Memory B cell (primary cell): Measurements from ENCODE around the gene CFAP74.

Experiments
- ATAC-seq: fragments of 150-1000 bp; cut with Tn5 transposase; 2 replicates; pipeline ENCODE4 v1.10.0; 2021; ENCODE audit warnings: low read depth, mild to moderate bottlenecking, moderate library complexity
- DNase-seq, 2 donors: peaks; one replicate each; pipeline ENCODE4 v3.0.0; 2022; ENCODE audit warnings: low spot score in 2 of 2
- H3K27ac Mint-ChIP-seq: one replicate; pipeline ENCODE4 v1.8.0; 2022; ENCODE audit warnings: mild to moderate bottlenecking, moderate library complexity, mixed read lengths
- H3K27me3 Mint-ChIP-seq: one replicate; pipeline ENCODE4 v1.8.0; 2022; ENCODE audit warnings: mixed read lengths
- H3K36me3 Mint-ChIP-seq: one replicate; pipeline ENCODE4 v1.8.0; 2022; ENCODE audit warnings: mild to moderate bottlenecking, mixed read lengths
- H3K4me1 Mint-ChIP-seq: one replicate; pipeline ENCODE4 v1.8.0; 2022; ENCODE audit warnings: mixed read lengths
- H3K4me3 Mint-ChIP-seq: one replicate; pipeline ENCODE4 v1.8.0; 2022; ENCODE audit warnings: mild to moderate bottlenecking, moderate library complexity, mixed read lengths
- H3K9me3 Mint-ChIP-seq: one replicate; pipeline ENCODE4 v1.8.0; 2022; ENCODE audit warnings: mixed read lengths

CFAP74 gene

DNA sequence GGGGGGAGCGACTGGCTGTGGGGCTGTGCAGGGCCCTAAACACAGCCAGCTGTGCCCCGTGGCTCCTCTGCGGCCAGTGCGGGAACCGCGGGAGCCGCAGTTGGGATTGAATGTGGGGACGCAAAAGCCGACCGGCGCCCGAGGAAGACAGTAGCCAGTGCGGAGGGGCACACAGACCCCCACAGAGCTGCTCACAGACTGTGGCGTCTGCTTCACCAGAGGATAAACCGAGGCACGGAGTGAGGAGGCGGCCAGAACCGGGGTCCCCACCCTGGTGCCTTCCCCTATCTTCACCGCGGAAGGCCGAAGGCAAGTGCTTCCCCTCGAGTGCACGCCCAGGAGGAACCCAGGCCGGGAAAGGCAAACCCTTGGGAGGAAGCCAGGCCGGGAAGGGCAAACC, 75.8 kb downstream of the CFAP74 start:
- no peak for DNase-seq
- Mint-ChIP-seq H3K4me3 (no peak overlapping the region), H3K9me3 (no peaks in the 10 kb centered on the region), H3K4me1 (peaks cover 6% of the 10 kb centered on the region), H3K27ac (no peak overlapping the region), H3K27me3 (peaks cover 7% of the 10 kb centered on the region), H3K36me3 (no peaks in the 10 kb centered on the region)
- ATAC-seq = no peak

DNA sequence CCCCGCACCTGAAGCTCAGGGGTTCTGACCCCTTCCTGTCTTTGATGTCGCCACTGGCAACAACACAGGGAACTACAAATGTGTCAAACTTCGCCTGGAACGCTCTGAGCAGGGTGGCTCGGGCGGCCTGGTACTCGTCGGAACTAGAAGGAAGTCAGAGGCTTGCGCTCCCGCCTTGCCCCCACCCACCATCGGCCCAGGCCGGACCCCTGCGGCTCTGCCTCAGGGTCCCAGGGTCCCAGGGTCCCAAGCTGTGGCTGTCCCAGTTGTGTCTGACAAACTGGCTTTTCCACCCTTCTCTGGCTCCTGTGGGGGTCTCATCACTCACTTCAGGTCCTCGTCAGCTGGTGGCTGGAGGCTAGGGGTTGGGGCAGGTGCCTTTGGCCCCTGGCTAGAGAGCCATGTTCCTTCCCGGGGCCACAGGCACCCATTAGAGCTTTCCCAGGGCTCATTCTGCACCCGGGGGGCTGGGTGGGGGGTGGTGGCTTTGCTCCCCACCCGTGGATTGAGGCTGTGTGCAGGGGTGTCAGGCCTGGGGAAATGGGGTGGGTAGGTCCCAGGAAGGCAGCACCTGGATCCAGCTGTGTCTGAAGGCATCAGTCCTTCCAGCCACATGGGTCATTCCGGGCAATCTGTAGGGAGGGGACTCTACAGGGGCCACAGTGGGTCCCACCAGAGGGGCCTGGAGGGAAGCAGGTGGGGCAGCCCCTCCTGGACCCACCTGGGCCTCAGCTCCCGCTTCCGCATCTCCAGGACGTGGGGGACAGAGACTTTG, 76.5 kb downstream of the CFAP74 start:
- ATAC-seq (no peak), DNase-seq (no peak)
- H3K9me3 Mint-ChIP-seq = no peaks in the 10 kb centered on the region
- H3K4me3 Mint-ChIP-seq = no peak overlapping the region
- peaks cover 7% of the 10 kb centered on the region for H3K27me3 Mint-ChIP-seq
- H3K4me1 Mint-ChIP-seq = peaks cover 6% of the 10 kb centered on the region
- H3K27ac Mint-ChIP-seq = no peak overlapping the region
- no peaks in the 10 kb centered on the region for H3K36me3 Mint-ChIP-seq

DNA sequence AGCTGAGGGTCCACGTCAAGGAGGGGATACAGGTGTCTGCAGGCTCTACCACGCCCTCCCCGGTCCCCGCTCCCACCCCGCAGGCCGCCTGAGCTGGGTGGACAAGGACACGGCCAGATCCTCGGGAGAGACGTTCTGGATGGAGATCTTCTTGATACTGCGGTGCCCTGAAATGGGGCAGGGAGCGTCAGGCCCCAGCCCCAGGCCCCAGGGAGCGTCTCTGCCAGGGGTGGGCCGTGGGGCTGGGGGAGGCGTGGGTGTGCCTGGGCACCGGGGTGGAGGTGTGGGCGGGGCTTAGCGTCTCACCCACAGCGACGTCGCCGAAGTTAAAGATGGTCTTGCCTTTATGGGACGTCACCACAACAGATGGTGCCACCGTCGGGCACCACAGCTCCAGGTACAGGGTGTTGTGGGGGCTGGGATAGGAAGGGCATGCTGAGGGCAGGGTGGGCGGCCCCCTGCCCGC, 77.2 kb downstream of the CFAP74 start:
- Mint-ChIP-seq H3K27ac (no peak overlapping the region), H3K4me1 (peaks cover 6% of the 10 kb centered on the region), H3K27me3 (peaks cover 7% of the 10 kb centered on the region), H3K4me3 (no peak overlapping the region), H3K9me3 (no peaks in the 10 kb centered on the region), H3K36me3 (no peaks in the 10 kb centered on the region)
- no peak for DNase-seq
- ATAC-seq = peak; percentile 17

DNA sequence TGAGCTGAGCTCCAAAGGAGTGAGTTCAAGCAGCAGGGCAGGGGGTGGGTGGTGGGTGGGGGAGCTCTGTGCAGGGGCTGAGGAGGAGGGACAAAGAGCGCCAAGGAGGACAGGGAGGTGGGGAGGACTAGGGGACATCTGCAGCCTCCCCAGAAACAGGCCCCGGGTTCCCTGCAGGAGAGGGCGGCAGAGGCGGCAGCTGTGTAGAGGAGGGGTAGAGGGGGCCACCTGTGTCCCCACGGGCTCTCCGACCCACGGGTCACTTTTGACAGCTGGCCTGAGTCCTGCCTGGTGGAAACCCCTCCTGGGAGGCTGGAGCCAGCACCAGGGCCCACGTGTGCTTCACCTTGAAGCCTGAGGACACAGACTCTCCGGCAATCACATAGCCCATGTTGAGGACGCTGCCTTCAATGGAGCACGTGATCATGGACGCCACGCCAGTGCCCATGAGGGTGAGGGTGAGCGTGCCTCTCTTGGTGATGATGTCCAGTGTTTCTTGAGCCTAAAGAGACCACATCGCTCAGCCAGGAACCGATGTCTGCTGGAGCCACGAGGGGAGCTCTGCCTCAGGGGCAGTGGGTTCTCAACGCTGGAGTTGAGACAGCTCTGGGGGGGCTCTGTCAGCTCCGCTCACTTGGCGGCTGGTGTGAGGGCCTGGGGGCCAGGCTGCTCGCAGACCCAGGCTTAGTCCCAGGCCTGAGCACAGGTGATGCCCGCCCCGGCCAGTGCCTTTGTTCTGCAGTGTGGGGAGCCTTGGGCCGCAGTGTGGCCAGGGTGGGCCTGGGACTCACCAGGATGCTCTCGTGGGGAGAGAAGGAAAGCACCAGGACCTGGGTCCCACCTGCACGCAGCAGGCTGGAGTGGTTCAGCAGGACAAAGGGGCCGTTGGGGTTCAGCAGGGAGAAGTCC, 77.9 kb downstream of the CFAP74 start:
- H3K4me3 Mint-ChIP-seq = no peak overlapping the region
- no peak overlapping the region for H3K27ac Mint-ChIP-seq
- H3K9me3 Mint-ChIP-seq = no peaks in the 10 kb centered on the region

DNA sequence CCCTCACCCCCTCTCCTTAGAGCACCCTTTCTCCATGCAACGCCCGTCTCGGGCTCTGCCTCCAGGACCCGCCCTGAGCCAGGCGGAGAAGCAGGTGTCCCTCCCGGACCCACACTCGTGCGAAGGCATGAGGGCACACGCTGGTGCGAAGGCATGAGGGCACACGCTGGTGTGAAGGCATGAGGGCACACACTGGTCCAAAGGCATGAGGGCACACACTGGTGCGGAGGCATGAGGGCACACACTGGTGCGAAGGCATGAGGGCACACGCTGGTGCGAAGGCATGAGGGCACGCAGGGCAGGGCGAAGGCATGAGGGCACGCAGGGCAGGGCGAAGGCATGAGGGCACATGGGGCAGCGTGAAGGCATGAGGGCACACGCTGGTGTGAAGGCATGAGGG, 78.7 kb downstream of the CFAP74 start:
- ATAC-seq (no peak), DNase-seq (no peak)
- no peaks in the 10 kb centered on the region for H3K36me3 Mint-ChIP-seq
- H3K9me3 Mint-ChIP-seq = no peaks in the 10 kb centered on the region
- no peak overlapping the region for H3K27ac Mint-ChIP-seq
- no peak overlapping the region for H3K4me3 Mint-ChIP-seq
- peaks cover 7% of the 10 kb centered on the region for H3K27me3 Mint-ChIP-seq
- H3K4me1 Mint-ChIP-seq = peaks cover 6% of the 10 kb centered on the region

More for the DNA sequence above, 77.9 kb downstream of the CFAP74 start:
- Mint-ChIP-seq H3K36me3 (no peaks in the 10 kb centered on the region), H3K4me1 (peaks cover 6% of the 10 kb centered on the region), H3K27me3 (peaks cover 7% of the 10 kb centered on the region)
- ATAC-seq (no peak), DNase-seq (no peak)

DNA sequence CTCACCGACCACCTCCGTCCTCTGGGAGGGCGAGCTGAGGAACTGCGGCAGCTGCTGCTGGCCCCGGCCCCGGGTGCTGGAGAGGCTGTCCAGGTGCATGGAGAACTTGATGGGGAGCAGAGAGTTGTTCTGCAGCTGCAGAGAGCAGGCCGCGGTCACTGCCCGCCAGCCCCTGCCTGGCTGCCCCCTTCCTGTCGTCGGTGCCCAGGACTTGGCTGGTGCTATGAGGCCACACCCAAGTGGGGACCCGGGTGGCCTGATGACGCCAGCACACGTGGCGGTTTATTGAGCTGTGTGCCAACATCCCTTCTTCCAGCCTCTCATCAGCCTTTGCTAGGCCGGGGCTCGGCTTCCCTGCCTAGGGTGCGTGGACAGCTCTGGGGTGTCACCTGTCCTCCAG, 79.2 kb downstream of the CFAP74 start:
- Mint-ChIP-seq H3K9me3 (no peaks in the 10 kb centered on the region), H3K27ac (no peak overlapping the region), H3K27me3 (peaks cover 7% of the 10 kb centered on the region), H3K4me1 (peaks cover 9% of the 10 kb centered on the region), H3K4me3 (no peak overlapping the region), H3K36me3 (no peaks in the 10 kb centered on the region)
- DNase-seq = no peak
- ATAC-seq = no peak

DNA sequence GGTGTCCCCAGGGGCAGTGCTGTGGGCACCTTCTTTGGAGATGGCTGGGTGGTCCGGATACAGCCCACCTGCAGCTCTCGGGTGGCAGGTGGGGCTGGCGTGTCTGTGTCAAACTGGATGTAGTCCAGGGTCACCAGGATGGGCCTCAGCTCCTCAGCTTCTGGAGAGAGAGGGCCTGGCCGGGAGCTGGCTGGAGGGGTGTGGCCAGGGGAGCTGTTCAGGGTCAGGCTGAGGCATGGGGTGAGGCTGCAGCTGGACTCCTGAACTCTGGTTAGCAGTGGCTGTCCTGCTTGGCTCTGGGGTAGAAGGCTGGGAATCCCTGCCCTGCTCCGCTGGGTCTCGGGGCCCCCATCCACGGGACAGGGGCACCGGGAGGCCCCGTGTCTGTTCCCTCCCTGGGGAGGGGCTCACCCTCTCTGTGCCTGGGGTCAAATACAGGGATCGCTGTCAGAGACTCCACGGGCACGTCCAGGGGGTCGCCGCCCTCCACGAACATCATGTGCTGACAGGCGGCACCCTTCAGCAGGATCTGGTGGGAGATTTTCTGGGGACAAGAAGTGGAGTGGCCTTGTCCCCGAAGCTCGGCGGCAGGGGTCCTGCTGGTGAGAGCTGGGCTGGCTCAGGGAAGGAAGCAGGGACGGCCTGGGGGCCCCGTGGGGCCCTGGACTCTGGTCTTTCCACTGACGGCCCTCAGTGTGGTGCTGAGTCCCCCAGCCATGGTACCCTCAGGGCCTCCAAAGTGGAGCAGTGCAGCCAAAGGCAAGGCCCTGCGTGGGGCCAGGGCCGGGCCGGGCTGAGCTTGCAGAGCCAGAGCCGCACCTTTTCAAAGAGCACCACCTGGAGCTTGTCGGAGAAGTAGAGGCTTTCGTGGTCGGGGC, 80.4 kb downstream of the CFAP74 start:
- Mint-ChIP-seq H3K4me1 (peaks cover 9% of the 10 kb centered on the region), H3K9me3 (no peaks in the 10 kb centered on the region), H3K4me3 (no peak overlapping the region), H3K36me3 (no peaks in the 10 kb centered on the region), H3K27me3 (peaks cover 7% of the 10 kb centered on the region), H3K27ac (no peak overlapping the region)
- no peak for DNase-seq
- ATAC-seq = no peak

DNA sequence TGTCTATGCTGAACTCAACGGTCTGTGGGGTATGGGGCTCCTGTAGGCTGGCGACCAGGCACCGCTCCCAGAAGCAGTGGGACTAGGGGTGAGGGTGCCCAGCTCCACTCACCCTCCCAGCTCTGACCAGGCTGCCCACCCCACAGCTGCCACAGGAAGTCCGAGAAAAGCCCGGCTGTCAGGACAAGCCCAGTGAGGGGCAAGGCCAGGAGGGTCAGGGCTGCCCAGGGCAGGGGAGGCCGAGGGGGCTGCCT, 81.0 kb downstream of the CFAP74 start:
- ATAC-seq = no peak
- Mint-ChIP-seq H3K27ac (no peak overlapping the region), H3K4me1 (peaks cover 9% of the 10 kb centered on the region), H3K9me3 (no peaks in the 10 kb centered on the region), H3K36me3 (no peaks in the 10 kb centered on the region), H3K27me3 (peaks cover 7% of the 10 kb centered on the region), H3K4me3 (no peak overlapping the region)
- no peak for DNase-seq

DNA sequence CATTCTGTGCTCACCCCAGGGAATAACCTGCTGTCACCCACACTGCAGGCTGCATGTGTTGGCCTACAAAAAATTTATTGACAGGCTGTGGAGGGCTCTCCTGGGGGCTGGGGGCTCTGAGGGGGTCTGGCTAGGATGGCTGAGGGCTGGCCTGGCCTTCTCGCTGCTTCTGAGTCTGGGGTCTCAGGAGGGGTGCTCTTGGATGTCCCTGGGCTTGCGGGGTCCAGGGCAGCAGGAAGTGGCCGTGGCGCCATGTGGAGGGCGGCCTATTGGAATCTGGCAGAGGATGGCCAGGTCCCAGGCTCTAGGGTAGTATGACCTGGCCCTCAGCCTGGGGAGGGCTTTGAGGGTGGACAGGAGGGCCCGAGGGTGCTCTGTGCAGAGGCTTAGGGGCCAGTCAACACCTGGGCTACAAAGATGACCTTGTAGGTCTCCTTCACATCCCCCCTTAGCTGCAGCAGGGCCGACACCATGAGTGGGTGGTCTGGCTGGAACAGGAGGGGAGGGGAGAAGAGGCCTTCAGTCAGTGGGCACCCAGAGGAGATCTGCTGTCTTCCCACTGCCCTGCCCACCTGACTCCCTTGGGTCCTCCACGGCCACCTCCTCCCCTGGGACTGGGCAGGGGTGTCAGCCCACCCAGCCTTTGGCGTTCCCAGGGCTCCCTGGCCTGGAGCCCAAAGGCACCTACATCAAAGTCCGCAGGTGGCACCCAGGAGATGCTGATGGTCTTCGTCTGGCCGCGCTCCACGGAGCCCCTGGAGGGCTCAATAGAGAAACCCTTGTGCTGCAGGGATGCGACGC, 81.5 kb downstream of the CFAP74 start:
- Mint-ChIP-seq H3K36me3 (no peaks in the 10 kb centered on the region), H3K27me3 (peaks cover 7% of the 10 kb centered on the region), H3K27ac (no peak overlapping the region), H3K4me1 (peaks cover 9% of the 10 kb centered on the region), H3K9me3 (no peaks in the 10 kb centered on the region), H3K4me3 (no peak overlapping the region)
- ATAC-seq (no peak), DNase-seq (no peak)

DNA sequence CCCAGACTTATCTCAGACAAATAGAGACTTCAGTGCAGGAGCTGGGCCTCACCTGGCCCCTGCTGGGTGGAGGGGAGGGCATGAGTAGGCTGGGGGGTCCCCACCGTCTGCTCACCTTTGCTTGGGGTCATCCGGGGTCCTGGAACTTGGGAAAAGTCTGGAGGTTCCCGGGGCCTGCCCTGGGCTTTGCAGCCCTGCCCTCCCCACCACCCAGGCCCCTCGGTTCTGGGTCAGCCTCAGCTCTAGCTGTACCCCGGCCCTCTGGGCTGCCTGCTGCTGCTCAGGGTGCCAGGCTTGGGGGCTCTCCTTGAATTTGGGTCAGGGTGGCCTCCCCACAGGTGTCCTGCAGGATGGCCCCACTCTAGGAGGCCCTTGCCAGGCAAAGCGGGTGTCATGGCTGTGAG, 82.1 kb downstream of the CFAP74 start:
- no peaks in the 10 kb centered on the region for H3K9me3 Mint-ChIP-seq
- peaks cover 9% of the 10 kb centered on the region for H3K4me1 Mint-ChIP-seq
- DNase-seq (no peak), ATAC-seq (no peak)
- H3K4me3 Mint-ChIP-seq = no peak overlapping the region
- no peak overlapping the region for H3K27ac Mint-ChIP-seq
- peaks cover 7% of the 10 kb centered on the region for H3K27me3 Mint-ChIP-seq
- H3K36me3 Mint-ChIP-seq = no peaks in the 10 kb centered on the region

DNA sequence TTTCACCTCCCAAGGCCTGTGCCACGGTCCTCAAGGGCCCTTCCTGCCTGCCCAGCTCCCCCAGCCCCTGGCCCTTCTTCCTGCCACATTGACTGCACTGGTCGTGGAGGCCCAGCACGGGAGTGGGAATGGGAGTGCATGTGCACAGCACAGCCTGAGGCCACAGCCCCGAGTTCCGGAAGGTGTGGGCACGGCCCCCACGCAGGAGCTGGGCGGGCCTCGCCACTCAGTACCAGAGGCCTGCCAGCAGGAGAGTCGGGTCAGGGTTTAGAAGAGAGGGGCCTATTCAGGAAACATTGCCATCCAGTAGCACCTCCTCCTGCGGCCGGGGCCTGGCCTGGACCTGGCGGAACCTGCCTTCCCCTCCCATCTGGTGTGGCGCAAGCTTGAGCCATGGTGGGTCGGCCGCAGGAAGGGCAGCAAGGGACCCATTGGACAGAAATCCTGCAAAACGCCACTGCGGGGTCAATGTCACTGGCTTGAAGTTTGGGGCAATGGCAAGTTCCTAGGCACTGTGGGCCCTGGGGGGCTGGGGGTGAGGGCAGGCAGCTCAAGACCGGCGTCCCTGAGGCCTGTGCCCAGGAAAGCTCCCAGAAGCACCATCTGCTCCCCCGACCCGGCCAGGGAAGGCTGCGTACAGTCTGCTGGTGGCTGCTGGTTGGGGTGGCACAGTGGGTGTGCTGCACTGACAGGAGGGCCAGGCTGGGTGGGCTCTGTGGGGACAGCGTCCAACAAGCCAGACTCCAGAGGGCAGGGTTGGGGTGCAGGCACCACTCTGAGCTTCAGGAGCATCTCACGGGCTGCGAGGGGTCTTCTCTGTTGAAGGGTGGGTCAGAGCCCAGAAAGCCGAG, 82.8 kb downstream of the CFAP74 start:
- no peak for ATAC-seq
- no peak for DNase-seq
- peak overlapping the region; percentile 8 for H3K4me3 Mint-ChIP-seq
- no peaks in the 10 kb centered on the region for H3K36me3 Mint-ChIP-seq
- no peaks in the 10 kb centered on the region for H3K9me3 Mint-ChIP-seq
- H3K27ac Mint-ChIP-seq = no peak overlapping the region
- peaks cover 10% of the 10 kb centered on the region for H3K27me3 Mint-ChIP-seq
- H3K4me1 Mint-ChIP-seq = peaks cover 9% of the 10 kb centered on the region

DNA sequence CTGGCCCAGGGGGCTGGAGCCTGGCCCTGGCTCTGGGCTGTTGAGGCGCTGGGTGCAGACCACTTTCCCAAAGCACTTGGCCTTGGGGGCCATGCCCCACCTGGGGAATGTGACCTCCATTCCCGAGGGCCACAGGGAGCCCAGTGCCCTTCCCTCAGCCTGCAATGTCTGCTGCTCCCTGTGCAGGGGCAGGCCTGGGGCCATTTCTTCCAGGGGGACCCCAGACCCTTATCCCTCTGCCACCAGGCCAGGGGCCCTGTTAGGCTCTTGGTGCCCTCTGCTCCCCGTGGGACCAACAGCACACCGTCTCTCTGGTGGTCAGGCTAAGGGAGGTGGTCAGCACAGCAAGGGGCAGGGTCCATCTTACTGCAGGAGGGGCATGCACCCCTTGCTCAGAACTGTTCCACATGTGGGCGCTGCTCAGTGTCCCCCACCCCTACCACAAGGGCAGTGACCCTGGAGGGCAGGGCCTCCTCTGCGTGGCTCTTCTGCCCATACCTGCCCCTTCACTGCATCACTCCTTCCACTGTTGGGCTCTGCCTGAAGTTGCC, 83.5 kb downstream of the CFAP74 start:
- peaks cover 10% of the 10 kb centered on the region for H3K27me3 Mint-ChIP-seq
- no peaks in the 10 kb centered on the region for H3K36me3 Mint-ChIP-seq
- no peak overlapping the region for H3K27ac Mint-ChIP-seq
- H3K4me3 Mint-ChIP-seq = peak overlapping the region; percentile 59
- ATAC-seq (no peak), DNase-seq (no peak)
- H3K9me3 Mint-ChIP-seq = no peaks in the 10 kb centered on the region
- peaks cover 8% of the 10 kb centered on the region for H3K4me1 Mint-ChIP-seq
